PC-3 (cell line): ENCODE data around the gene FBXO10. TPM values are rescaled to one million over a fixed set of nuclear protein-coding genes. Genes with fewer than 3 reads are reported as not detected.

Experiments
- ATAC-seq: fragments of 200-7000 bp; cut with Tn5 transposase; 2 replicates; pipeline ENCODE4 v1.9.1; 2020; ENCODE audit warnings: mild to moderate bottlenecking, moderate library complexity
- BruUV-seq: library from RNA; stranded (reverse); fragments of 400-500 nt; replicated peaks from 2 replicates; lab custom pipeline; 2021; lab: Mats Ljungman, UMichigan
- CTCF ChIA-PET: fragments of 300-600 bp; sonication (Branson Sonifier 250); formaldehyde crosslinking; loops from one replicate; lab custom pipeline; 2022; ENCODE audit warnings: antibody characterized with exemption; lab: Charles Lee
- POLR2A ChIA-PET: fragments of 300-600 bp; sonication (Branson Sonifier 250); formaldehyde crosslinking; loops from one replicate; lab custom pipeline; 2022; ENCODE audit warnings: antibody characterized with exemption; ENCODE audit not compliant: unreplicated experiment; lab: Charles Lee
- DNase-seq: peaks from one replicate; pipeline ENCODE4 v3.0.0-alpha.2; 2015
- H2AFZ ChIP-seq: fragments of 300-600 bp; sonication (generic); 2 replicates; pipeline ENCODE4 v1.6.0; 2016; ENCODE audit warnings: antibody characterized with exemption, low read length
- H3F3A ChIP-seq: fragments of 300-600 bp; sonication (generic); one replicate; pipeline ENCODE4 v1.6.0; 2017; ENCODE audit warnings: antibody characterized with exemption, low read length, control low read depth, mild to moderate bottlenecking; ENCODE audit not compliant: unreplicated experiment
- H3K27ac ChIP-seq: fragments of 300-600 bp; sonication (generic); 2 replicates; pipeline ENCODE4 v1.5.1; 2016; ENCODE audit warnings: mild to moderate bottlenecking, low read length
- H3K27me3 ChIP-seq: fragments of 300-600 bp; sonication (generic); 2 replicates; pipeline ENCODE4 v1.6.1; 2016; ENCODE audit warnings: low read length, mixed read lengths
- H3K36me3 ChIP-seq: fragments of 300-600 bp; sonication (generic); 2 replicates; pipeline ENCODE4 v1.6.1; 2016; ENCODE audit warnings: low read depth, mixed run types, low read length, mixed read lengths
- H3K4me1 ChIP-seq: fragments of 300-600 bp; sonication (generic); 2 replicates; pipeline ENCODE4 v1.5.1; 2016; ENCODE audit warnings: low read length; ENCODE audit not compliant: insufficient read depth
- H3K4me2 ChIP-seq: fragments of 300-600 bp; sonication (generic); 2 replicates; pipeline ENCODE4 v1.6.0; 2016; ENCODE audit warnings: low read length
- H3K4me3 ChIP-seq: fragments of 300-600 bp; sonication (generic); 2 replicates; pipeline ENCODE4 v1.5.1; 2016; ENCODE audit warnings: mild to moderate bottlenecking, low read length, mixed read lengths
- H3K79me2 ChIP-seq: fragments of 300-600 bp; sonication (generic); 2 replicates; pipeline ENCODE4 v1.6.1; 2017; ENCODE audit warnings: low read length, mixed read lengths
- H3K9ac ChIP-seq: fragments of 300-600 bp; sonication (generic); 2 replicates; pipeline ENCODE4 v1.6.0; 2016; ENCODE audit warnings: mild to moderate bottlenecking, low read length
- H3K9me2 ChIP-seq: fragments of 300-600 bp; sonication (generic); replicated peaks from 2 replicates; pipeline ENCODE4 v1.6.1; 2016; ENCODE audit warnings: mixed run types, low read length, mixed read lengths
- H3K9me3 ChIP-seq: fragments of 300-600 bp; sonication (generic); 2 replicates; pipeline ENCODE4 v1.6.1; 2016; ENCODE audit warnings: low read length, mixed read lengths
- H4K20me1 ChIP-seq: fragments of 300-600 bp; sonication (generic); 2 replicates; pipeline ENCODE4 v1.6.1; 2016; ENCODE audit warnings: low read length, mixed read lengths
- CTCF ChIP-seq: fragments of 300-600 bp; sonication (generic); conservative IDR thresholded peaks from 2 replicates; pipeline ENCODE4 v1.5.1; 2017; ENCODE audit warnings: antibody characterized with exemption, low read depth, mild to moderate bottlenecking, low read length
- EZH2 ChIP-seq: fragments of 300-600 bp; sonication (generic); IDR thresholded peaks from one replicate; pipeline ENCODE4 v1.6.1; 2017; ENCODE audit warnings: antibody characterized with exemption, mild to moderate bottlenecking, low read length; ENCODE audit not compliant: unreplicated experiment
- EZH2phosphoT487 ChIP-seq: fragments of 300-600 bp; sonication (generic); IDR thresholded peaks from 2 replicates; pipeline ENCODE4 v1.6.1; 2018; ENCODE audit warnings: mild to moderate bottlenecking, antibody characterized with exemption, low read length, borderline replicate concordance
- intact Hi-C: fragments of 100-400 bp; cut with micrococcal nuclease; formaldehyde crosslinking; loops from 2 replicates; pipeline ENCODE4 v1.9.0; 2023
- total RNA-seq: library from RNA; depleted of rRNA; stranded (reverse); fragments of >200 nt; gene quantifications from 2 replicates; pipeline ENCODE4 v1.2.3, GENCODE V29; 2014

FBXO10 gene
- total RNA-seq, 1 experiment from 2014 or later = 2.6 TPM

DNA sequence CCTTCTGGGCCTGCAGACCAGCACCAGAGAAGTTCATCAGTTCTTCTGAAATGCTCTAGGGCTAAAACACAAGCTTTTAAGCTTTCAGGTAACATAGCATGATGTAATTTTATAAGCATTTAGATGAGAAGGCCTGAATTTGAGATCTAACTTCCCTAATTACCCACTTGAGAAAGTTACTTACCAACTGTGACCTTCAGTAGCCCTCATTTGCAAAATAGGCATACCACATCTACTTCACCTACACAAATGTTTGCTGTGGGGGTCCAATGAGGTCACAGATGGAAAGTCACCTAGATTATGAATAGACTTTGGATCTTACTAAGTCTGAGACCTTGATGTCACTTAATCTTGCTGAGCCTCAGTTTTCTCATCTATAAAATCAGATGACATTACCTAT, 36.5 kb downstream of the FBXO10 start:
- CTCF ChIA-PET = no interaction called here
- no TSS peak for BruUV-seq
- Histone ChIP-seq H3K4me3 (no peak overlapping the region), H3K4me1 (peaks cover 6% of the 10 kb centered on the region; the same call in 1 of the 2 replicates), H3K27me3 (no peaks in the 10 kb centered on the region), H3F3A (no peaks in the 10 kb centered on the region), H3K79me2 (no peaks in the 10 kb centered on the region), H3K27ac (no peak overlapping the region), H3K4me2 (no peak overlapping the region), H3K9me2 (no peaks in the 10 kb centered on the region), H2AFZ (no peak overlapping the region), H3K9me3 (no peaks in the 10 kb centered on the region), H4K20me1 (no peaks in the 10 kb centered on the region), H3K36me3 (no peaks in the 10 kb centered on the region), H3K9ac (no peak overlapping the region)
- no peak for ATAC-seq
- intact Hi-C loops = no loop called here
- POLR2A ChIA-PET = no interaction called here
- no peak for DNase-seq
- TF ChIP-seq EZH2phosphoT487 = no peak
- no peak for TF ChIP-seq CTCF
- no peak for TF ChIP-seq EZH2

DNA sequence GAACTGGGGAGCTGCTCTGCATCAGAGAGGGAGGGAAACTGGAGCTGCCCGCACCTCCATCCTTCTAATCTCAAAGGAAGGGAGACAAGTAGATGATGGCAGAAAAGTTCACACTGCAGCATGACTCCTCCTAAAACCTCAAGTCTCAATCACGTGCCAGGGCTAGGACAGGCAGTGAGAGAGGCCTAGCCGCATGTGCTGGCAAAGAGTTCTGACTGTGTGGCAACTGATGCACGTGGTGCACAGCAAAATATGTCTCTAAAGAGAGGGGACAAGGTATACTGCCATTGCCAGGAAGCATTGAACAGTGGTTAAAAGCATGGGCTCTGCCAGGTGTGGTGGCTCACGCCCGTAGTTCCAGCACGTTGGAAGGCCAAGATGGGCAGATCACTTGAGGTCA, 38.1 kb downstream of the FBXO10 start:
- Histone ChIP-seq H3K4me3 (no peak overlapping the region), H3K9me3 (no peaks in the 10 kb centered on the region), H3K27me3 (no peaks in the 10 kb centered on the region), H3K9ac (no peak overlapping the region), H3K4me2 (no peak overlapping the region), H3K27ac (no peak overlapping the region), H3K9me2 (no peaks in the 10 kb centered on the region), H3K4me1 (peaks cover 6% of the 10 kb centered on the region; the same call in 1 of the 2 replicates), H4K20me1 (no peaks in the 10 kb centered on the region), H3K36me3 (no peaks in the 10 kb centered on the region), H3F3A (no peaks in the 10 kb centered on the region), H2AFZ (no peak overlapping the region), H3K79me2 (no peaks in the 10 kb centered on the region)
- CTCF ChIA-PET = no interaction called here
- BruUV-seq = no TSS peak
- DNase-seq = no peak
- no peak for ATAC-seq
- TF ChIP-seq EZH2 = no peak
- no peak for TF ChIP-seq EZH2phosphoT487
- no peak for TF ChIP-seq CTCF
- POLR2A ChIA-PET = no interaction called here
- intact Hi-C loops = no loop called here

DNA sequence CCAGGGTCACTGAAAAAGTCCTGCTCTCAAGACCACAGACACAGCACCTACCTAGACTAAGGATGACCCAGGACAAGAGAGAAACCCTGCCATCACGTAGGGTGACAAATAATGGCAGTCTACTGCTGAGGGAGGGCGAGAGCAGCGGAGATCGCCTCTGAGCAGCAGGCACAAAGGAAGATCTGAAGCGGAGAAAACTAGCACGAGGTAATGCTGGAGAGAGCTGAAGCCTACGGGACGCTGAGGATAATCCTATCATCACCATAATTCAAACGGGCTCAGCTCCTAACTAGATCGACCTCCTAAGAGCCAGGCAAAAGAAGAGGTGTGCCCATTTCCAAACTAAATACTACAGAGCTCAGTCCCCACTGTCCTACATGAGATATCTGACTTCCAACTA, 41.3 kb downstream of the FBXO10 start:
- TF ChIP-seq EZH2phosphoT487 = no peak
- TF ChIP-seq EZH2 = no peak
- no peak for TF ChIP-seq CTCF

More for the DNA sequence above, 41.3 kb downstream of the FBXO10 start:
- H3K9ac ChIP-seq = no peak overlapping the region
- ChIA-PET POLR2A (no interaction called here), CTCF (no interaction called here)
- ATAC-seq (no peak), DNase-seq (no peak)
- no peaks in the 10 kb centered on the region for H4K20me1 ChIP-seq
- no peaks in the 10 kb centered on the region for H3F3A ChIP-seq
- no peaks in the 10 kb centered on the region for H3K9me3 ChIP-seq
- no TSS peak for BruUV-seq
- H3K4me2 ChIP-seq = no peak overlapping the region
- no peaks in the 10 kb centered on the region for H3K9me2 ChIP-seq
- H3K79me2 ChIP-seq = no peaks in the 10 kb centered on the region
- H3K4me3 ChIP-seq = no peak overlapping the region
- intact Hi-C loops = no loop called here
- H3K4me1 ChIP-seq = no peaks in the 10 kb centered on the region
- H3K36me3 ChIP-seq = no peaks in the 10 kb centered on the region
- no peak overlapping the region for H2AFZ ChIP-seq
- H3K27ac ChIP-seq = no peak overlapping the region
- H3K27me3 ChIP-seq = no peaks in the 10 kb centered on the region
